Suprapubic skin (tissue), 4 donors: ENCODE data around the gene ICAM1.

Source experiments
- POLR2A ChIP-seq, 2 donors: fragments of 450-650 bp; IDR thresholded peaks; one replicate each; pipeline ENCODE4 v1.6.1; 2017; ENCODE audit warnings: antibody characterized with exemption in 2 of 2, mild to moderate bottlenecking in 2 of 2, moderate library complexity in 2 of 2
- POLR2AphosphoS5 ChIP-seq, 3 donors: sonication (generic); formaldehyde crosslinking; IDR thresholded peaks; one replicate each; pipeline ENCODE4 v1.6.1; 2017; ENCODE audit warnings: antibody characterized with exemption in 3 of 3
- TF ChIP-seq, protein P1 (sequence below), 2 donors: fragments of 200-600 bp in 1 of 2; fragments of 450-650 bp in 1 of 2; sonication (generic) in 1 of 2; IDR thresholded peaks; one replicate each; pipeline ENCODE4 v1.5.1; 2016 to 2019; ENCODE audit warnings: antibody characterized with exemption in 2 of 2, mild to moderate bottlenecking in 1 of 2, moderate library complexity in 1 of 2

DNA sequence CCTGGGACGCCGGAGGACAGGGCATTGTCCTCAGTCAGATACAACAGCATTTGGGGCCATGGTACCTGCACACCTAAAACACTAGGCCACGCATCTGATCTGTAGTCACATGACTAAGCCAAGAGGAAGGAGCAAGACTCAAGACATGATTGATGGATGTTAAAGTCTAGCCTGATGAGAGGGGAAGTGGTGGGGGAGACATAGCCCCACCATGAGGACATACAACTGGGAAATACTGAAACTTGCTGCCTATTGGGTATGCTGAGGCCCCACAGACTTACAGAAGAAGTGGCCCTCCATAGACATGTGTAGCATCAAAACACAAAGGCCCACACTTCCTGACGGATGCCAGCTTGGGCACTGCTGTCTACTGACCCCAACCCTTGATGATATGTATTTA, 14.5 kb downstream of the ICAM1 start:
- TF ChIP-seq, protein P1, sequence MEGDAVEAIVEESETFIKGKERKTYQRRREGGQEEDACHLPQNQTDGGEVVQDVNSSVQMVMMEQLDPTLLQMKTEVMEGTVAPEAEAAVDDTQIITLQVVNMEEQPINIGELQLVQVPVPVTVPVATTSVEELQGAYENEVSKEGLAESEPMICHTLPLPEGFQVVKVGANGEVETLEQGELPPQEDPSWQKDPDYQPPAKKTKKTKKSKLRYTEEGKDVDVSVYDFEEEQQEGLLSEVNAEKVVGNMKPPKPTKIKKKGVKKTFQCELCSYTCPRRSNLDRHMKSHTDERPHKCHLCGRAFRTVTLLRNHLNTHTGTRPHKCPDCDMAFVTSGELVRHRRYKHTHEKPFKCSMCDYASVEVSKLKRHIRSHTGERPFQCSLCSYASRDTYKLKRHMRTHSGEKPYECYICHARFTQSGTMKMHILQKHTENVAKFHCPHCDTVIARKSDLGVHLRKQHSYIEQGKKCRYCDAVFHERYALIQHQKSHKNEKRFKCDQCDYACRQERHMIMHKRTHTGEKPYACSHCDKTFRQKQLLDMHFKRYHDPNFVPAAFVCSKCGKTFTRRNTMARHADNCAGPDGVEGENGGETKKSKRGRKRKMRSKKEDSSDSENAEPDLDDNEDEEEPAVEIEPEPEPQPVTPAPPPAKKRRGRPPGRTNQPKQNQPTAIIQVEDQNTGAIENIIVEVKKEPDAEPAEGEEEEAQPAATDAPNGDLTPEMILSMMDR (IDR thresholded peaks at IDR 0.05): no peak
- TF ChIP-seq POLR2A (IDR thresholded peaks at IDR 0.05) (no peak), POLR2AphosphoS5 (IDR thresholded peaks at IDR 0.05) (no peak)
